Ascending aorta (tissue), 2 donors: ENCODE measurements around the gene ADGRB2. TPM values are rescaled to one million over a fixed set of nuclear protein-coding genes. Genes with fewer than 3 reads are reported as not detected.

Experiments used
- DNase-seq, 2 donors: peaks; one replicate each; pipeline ENCODE4 v3.0.0-alpha.2; 2019; ENCODE audit warnings: low spot score in 2 of 2
- H3K27ac ChIP-seq, 2 donors: fragments of 200-600 bp; sonication (generic); one replicate each; pipeline ENCODE4 v1.5.1; 2016 to 2017; ENCODE audit warnings: mild to moderate bottlenecking in 1 of 2
- H3K27me3 ChIP-seq: fragments of 200-600 bp; sonication (generic); one replicate; pipeline ENCODE4 v1.5.1; 2017
- H3K36me3 ChIP-seq, 2 donors: fragments of 200-600 bp; sonication (generic); one replicate each; pipeline ENCODE4 v1.5.1; 2016
- H3K4me1 ChIP-seq, 2 donors: fragments of 200-600 bp; sonication (generic); one replicate each; pipeline ENCODE4 v1.5.1; 2016 to 2017; ENCODE audit warnings: mild to moderate bottlenecking in 1 of 2
- H3K4me3 ChIP-seq, 2 donors: fragments of 200-600 bp; sonication (generic); one replicate each; pipeline ENCODE4 v1.5.1; 2016 to 2017; ENCODE audit warnings: mild to moderate bottlenecking in 1 of 2
- H3K9me3 ChIP-seq, 2 donors: fragments of 200-600 bp; sonication (generic); one replicate each; pipeline ENCODE4 v1.5.1; 2016
- CTCF ChIP-seq, 3 experiments: fragments of 200-600 bp in 2 of 3; fragments of 450-650 bp in 1 of 3; sonication (generic) in 2 of 3; IDR thresholded peaks; one replicate each; pipeline ENCODE4 v1.5.1; 2016 to 2019; ENCODE audit warnings: antibody characterized with exemption in 3 of 3, mild to moderate bottlenecking in 1 of 3, moderate library complexity in 1 of 3
- intact Hi-C: fragments of 100-400 bp; cut with DNase I; formaldehyde crosslinking; loops from one replicate; pipeline ENCODE4 v1.15.1; 2023
- total RNA-seq: library from RNA; depleted of rRNA; stranded (reverse); fragments of >200 nt; gene quantifications from one replicate; pipeline ENCODE4 v1.1.0, GENCODE V29; 2016

ADGRB2 gene
- total RNA-seq, 1 donor from 2014 or later: 1.9 TPM

- Histone ChIP-seq H3K9me3 (no peaks in the 10 kb centered on the region), H3K4me3 (no peak overlapping the region), H3K4me1 (no peaks in the 10 kb centered on the region), H3K27me3 (no peaks in the 10 kb centered on the region), H3K27ac (no peak overlapping the region), H3K36me3 (peaks cover 49 to 77% of the 10 kb centered on the region in 2 donors)
- intact Hi-C loops: no loop called here
- TF ChIP-seq CTCF (IDR thresholded peaks at IDR 0.05): no peak
- no peak for DNase-seq
Measured at GRCh38 chr1:31683997-31684396, 80.1 kb downstream of the ADGRB2 start.

- intact Hi-C loops: no loop called here
- H3K9me3 ChIP-seq: no peaks in the 10 kb centered on the region
- H3K27ac ChIP-seq: peak overlapping the region; percentile 37 to 53
- TF ChIP-seq CTCF (IDR thresholded peaks at IDR 0.05): no peak
- no peak overlapping the region for H3K4me3 ChIP-seq
- no peaks in the 10 kb centered on the region for H3K27me3 ChIP-seq
- DNase-seq: no peak
- H3K36me3 ChIP-seq: peaks cover 38 to 74% of the 10 kb centered on the region in 2 donors
- no peaks in the 10 kb centered on the region for H3K4me1 ChIP-seq
Measured at GRCh38 chr1:31681415-31681814, 82.7 kb downstream of the ADGRB2 start.

- Histone ChIP-seq H3K4me1 (no peaks in the 10 kb centered on the region), H3K36me3 (peaks cover 22 to 65% of the 10 kb centered on the region in 2 donors), H3K4me3 (no peak overlapping the region), H3K27ac (no peak overlapping the region), H3K9me3 (no peaks in the 10 kb centered on the region), H3K27me3 (no peaks in the 10 kb centered on the region)
- no peak for DNase-seq
- no peak for TF ChIP-seq CTCF (IDR thresholded peaks at IDR 0.05)
- intact Hi-C loops: no loop called here
Measured at GRCh38 chr1:31679676-31680230, 84.4 kb downstream of the ADGRB2 start.

- intact Hi-C loops: no loop called here
- H3K4me1 ChIP-seq: no peaks in the 10 kb centered on the region
- H3K36me3 ChIP-seq: peaks cover 16 to 58% of the 10 kb centered on the region in 2 donors
- TF ChIP-seq CTCF (IDR thresholded peaks at IDR 0.05): no peak
- no peaks in the 10 kb centered on the region for H3K9me3 ChIP-seq
- DNase-seq: no peak
- no peak overlapping the region for H3K4me3 ChIP-seq
- H3K27me3 ChIP-seq: no peaks in the 10 kb centered on the region
- H3K27ac ChIP-seq: no peak overlapping the region
Measured at GRCh38 chr1:31679091-31679490, 85.0 kb downstream of the ADGRB2 start.

- intact Hi-C loops: no loop called here
- DNase-seq: no peak
- H3K4me1 ChIP-seq: no peaks in the 10 kb centered on the region
- no peak for TF ChIP-seq CTCF (IDR thresholded peaks at IDR 0.05)
- peaks cover 11 to 54% of the 10 kb centered on the region in 2 donors for H3K36me3 ChIP-seq
- H3K27ac ChIP-seq: no peak overlapping the region
- H3K27me3 ChIP-seq: no peaks in the 10 kb centered on the region
- H3K4me3 ChIP-seq: no peak overlapping the region
- no peaks in the 10 kb centered on the region for H3K9me3 ChIP-seq
Measured at GRCh38 chr1:31678681-31679080, 85.5 kb downstream of the ADGRB2 start.

- peaks cover 8 to 47% of the 10 kb centered on the region in 2 donors for H3K36me3 ChIP-seq
Measured at GRCh38 chr1:31677949-31678348, 86.2 kb downstream of the ADGRB2 start.

More at GRCh38 chr1:31677949-31678348, 86.2 kb downstream of the ADGRB2 start:
- no peak overlapping the region for H3K27ac ChIP-seq
- TF ChIP-seq CTCF (IDR thresholded peaks at IDR 0.05): no peak
- H3K4me3 ChIP-seq: no peak overlapping the region
- intact Hi-C loops: no loop called here
- H3K4me1 ChIP-seq: peaks cover 0 to 2% of the 10 kb centered on the region in 2 donors
- H3K27me3 ChIP-seq: no peaks in the 10 kb centered on the region
- no peaks in the 10 kb centered on the region for H3K9me3 ChIP-seq
- DNase-seq: no peak
